GM21528 (cell line): Measurements from ENCODE around the gene SCIMP.
"Not testable (repeated sequence)": the region's sequence is repeated elsewhere in the genome, so short reads cannot be mapped to it uniquely, and the experiment has no call there.

Experiments
- ATAC-seq: cut with Tn5 transposase; IDR thresholded peaks from one replicate; pipeline ENCODE4 v1.9.1; 2021; ENCODE audit warnings: mild to moderate bottlenecking, moderate library complexity; ENCODE audit not compliant: unreplicated experiment, low FRiP score

Gene SCIMP

GRCh38 chr17:5239769-5240168, 5.1 kb upstream of the SCIMP start:
- not testable (repeated sequence) for ATAC-seq

- no peak for ATAC-seq
These were observed 3.7 kb upstream of the SCIMP start for GRCh38 chr17:5238333-5238732.

- ATAC-seq, result no peak
These were observed 2.9 kb upstream of the SCIMP start for GRCh38 chr17:5237541-5238016.

GRCh38 chr17:5236938-5237540, 2.4 kb upstream of the SCIMP start:
- ATAC-seq, result no peak

- ATAC-seq, result not testable (repeated sequence)
These were observed 1.2 kb downstream of the SCIMP start for GRCh38 chr17:5233492-5233891.

GRCh38 chr17:5226940-5227878, 7.5 kb downstream of the SCIMP start:
- ATAC-seq, result no peak

- ATAC-seq, result no peak
These were observed 8.8 kb downstream of the SCIMP start for GRCh38 chr17:5225668-5226457.

- not testable (repeated sequence) for ATAC-seq
These were observed 12.7 kb downstream of the SCIMP start for GRCh38 chr17:5221912-5222311.

- no peak for ATAC-seq
These were observed 14.6 kb downstream of the SCIMP start for GRCh38 chr17:5220074-5220473.

- ATAC-seq, result no peak
These were observed 15.1 kb downstream of the SCIMP start for GRCh38 chr17:5219536-5219935.

GRCh38 chr17:5217562-5217961, 17.1 kb downstream of the SCIMP start:
- not testable (repeated sequence) for ATAC-seq

- no peak for ATAC-seq
These were observed 23.2 kb downstream of the SCIMP start for GRCh38 chr17:5211458-5211857.

GRCh38 chr17:5210614-5211252, 23.9 kb downstream of the SCIMP start:
- no peak for ATAC-seq

- no peak for ATAC-seq
These were observed 24.6 kb downstream of the SCIMP start for GRCh38 chr17:5210091-5210490.

- no peak for ATAC-seq
These were observed 25.3 kb downstream of the SCIMP start for GRCh38 chr17:5209396-5209795.

- no peak for ATAC-seq
These were observed 30.8 kb downstream of the SCIMP start for GRCh38 chr17:5203908-5204294.

GRCh38 chr17:5203178-5203907, 31.3 kb downstream of the SCIMP start:
- no peak for ATAC-seq

GRCh38 chr17:5201011-5201410, 33.6 kb downstream of the SCIMP start:
- ATAC-seq, result no peak

GRCh38 chr17:5200360-5200759, 34.3 kb downstream of the SCIMP start:
- no peak for ATAC-seq

GRCh38 chr17:5198472-5198871, 36.2 kb downstream of the SCIMP start:
- no peak for ATAC-seq
